ENCODE measurements around the gene WDR55.
"Not testable (repeated sequence)": the region's sequence is repeated elsewhere in the genome, so short reads cannot be mapped to it uniquely, and the experiment has no call there.

The WDR55 gene

DNA sequence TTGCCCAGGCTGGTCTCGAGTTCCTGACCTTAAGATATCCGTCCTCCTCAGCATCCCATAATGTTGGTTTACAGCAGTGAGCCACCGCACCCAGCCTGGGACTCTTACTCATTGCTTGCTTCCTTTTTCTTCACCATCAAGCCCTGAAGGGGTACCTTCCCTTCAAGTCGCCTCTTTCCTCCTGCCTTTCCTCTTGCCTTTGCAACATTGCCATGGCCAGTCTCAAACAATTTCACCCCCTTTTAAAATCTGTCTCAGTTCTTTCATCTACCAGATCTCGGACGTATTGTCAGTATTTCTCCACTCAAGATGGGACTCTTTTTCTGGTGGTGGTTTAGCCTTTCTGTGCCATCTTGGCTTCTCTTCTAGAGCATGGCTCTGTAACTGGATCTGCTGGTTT lies 56.0 kb downstream of the WDR55 start:
- H3K27ac Mint-ChIP-seq, H3K4me3 Mint-ChIP-seq, DNase-seq, H3K9me3 Mint-ChIP-seq, H3K4me1 Mint-ChIP-seq, ATAC-seq: not testable (repeated sequence)
- H3K27me3 Mint-ChIP-seq = peaks cover 35% of the 10 kb centered on the region

DNA sequence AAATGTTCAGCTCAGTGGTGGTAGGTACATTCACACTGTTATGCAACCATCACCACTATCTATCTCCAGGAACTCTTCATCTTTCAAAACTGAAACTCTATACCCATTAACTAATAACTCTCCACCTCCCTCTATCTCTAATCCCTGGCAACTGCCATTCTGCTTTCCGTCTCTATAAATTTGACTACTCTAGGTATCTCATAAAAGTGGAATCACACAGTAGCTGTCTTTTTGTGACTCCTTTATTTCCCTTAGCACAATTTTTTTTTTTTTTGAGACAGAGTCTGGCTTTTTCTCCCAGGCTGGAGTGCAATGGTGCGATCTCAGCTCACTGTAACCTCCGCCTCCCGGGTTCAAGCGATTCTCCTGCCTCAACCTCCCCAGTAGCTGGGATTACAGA lies 56.7 kb downstream of the WDR55 start:
- peaks cover 42% of the 10 kb centered on the region for H3K27me3 Mint-ChIP-seq
- not testable (repeated sequence) for H3K27ac Mint-ChIP-seq, ATAC-seq, H3K9me3 Mint-ChIP-seq, H3K4me3 Mint-ChIP-seq, DNase-seq
- peaks cover 12% of the 10 kb centered on the region for H3K4me1 Mint-ChIP-seq
